Duodenal mucosa (tissue), 2 donors: ENCODE measurements around the gene PIGS.
"Not testable (repeated sequence)": the region's sequence is repeated elsewhere in the genome, so short reads cannot be mapped to it uniquely, and the experiment has no call there.

Experiments used
- H3K27ac ChIP-seq: one replicate; pipeline ENCODE4 v1.7.0; 2013; ENCODE audit warnings: low read depth, low read length
- H3K27me3 ChIP-seq, 2 donors: one replicate each; pipeline ENCODE4 v1.7.0; 2013; ENCODE audit warnings: low read length in 2 of 2, control low read depth in 1 of 2; ENCODE audit not compliant: insufficient read depth in 2 of 2, control insufficient read depth in 1 of 2
- H3K36me3 ChIP-seq, 2 donors: one replicate each; pipeline ENCODE4 v1.7.0; 2013; ENCODE audit warnings: low read length in 2 of 2, control low read depth in 1 of 2; ENCODE audit not compliant: insufficient read depth in 2 of 2, control insufficient read depth in 1 of 2
- H3K4me1 ChIP-seq, 2 donors: one replicate each; pipeline ENCODE4 v1.7.0; 2013; ENCODE audit warnings: low read length in 2 of 2, control low read depth in 1 of 2; ENCODE audit not compliant: insufficient read depth in 2 of 2, control insufficient read depth in 1 of 2
- H3K4me3 ChIP-seq, 2 donors: one replicate each; pipeline ENCODE4 v1.7.0; 2013; ENCODE audit warnings: low read length in 2 of 2, low read depth in 1 of 2
- H3K9ac ChIP-seq, 2 donors: one replicate each; pipeline ENCODE4 v1.7.0; 2013; ENCODE audit warnings: low read length in 2 of 2, low read depth in 1 of 2
- H3K9me3 ChIP-seq, 2 donors: one replicate each; pipeline ENCODE4 v1.7.0; 2013; ENCODE audit warnings: low read length in 2 of 2, control low read depth in 1 of 2; ENCODE audit not compliant: control insufficient read depth in 1 of 2

Gene PIGS

DNA sequence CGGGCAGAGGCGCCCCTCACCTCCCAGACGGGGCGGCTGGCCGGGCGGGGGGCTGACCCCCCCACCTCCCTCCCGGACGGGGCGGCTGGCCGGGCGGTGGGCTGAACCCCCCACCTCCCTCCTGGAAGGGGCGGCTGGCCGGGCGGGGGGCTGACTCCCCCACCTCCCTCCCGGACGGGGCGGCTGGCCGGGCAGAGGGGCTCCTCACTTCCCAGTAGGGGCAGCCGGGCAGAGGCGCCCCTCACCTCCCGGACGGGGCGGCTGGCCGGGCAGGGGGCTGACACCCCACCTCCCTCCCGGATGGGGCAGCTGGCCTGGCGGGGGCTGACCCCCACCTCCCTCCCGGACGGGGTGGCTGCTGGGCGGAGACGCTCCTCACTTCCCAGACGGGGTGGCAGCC lies 32.7 kb upstream of the PIGS start:
- not testable (repeated sequence) for H3K27ac ChIP-seq

DNA sequence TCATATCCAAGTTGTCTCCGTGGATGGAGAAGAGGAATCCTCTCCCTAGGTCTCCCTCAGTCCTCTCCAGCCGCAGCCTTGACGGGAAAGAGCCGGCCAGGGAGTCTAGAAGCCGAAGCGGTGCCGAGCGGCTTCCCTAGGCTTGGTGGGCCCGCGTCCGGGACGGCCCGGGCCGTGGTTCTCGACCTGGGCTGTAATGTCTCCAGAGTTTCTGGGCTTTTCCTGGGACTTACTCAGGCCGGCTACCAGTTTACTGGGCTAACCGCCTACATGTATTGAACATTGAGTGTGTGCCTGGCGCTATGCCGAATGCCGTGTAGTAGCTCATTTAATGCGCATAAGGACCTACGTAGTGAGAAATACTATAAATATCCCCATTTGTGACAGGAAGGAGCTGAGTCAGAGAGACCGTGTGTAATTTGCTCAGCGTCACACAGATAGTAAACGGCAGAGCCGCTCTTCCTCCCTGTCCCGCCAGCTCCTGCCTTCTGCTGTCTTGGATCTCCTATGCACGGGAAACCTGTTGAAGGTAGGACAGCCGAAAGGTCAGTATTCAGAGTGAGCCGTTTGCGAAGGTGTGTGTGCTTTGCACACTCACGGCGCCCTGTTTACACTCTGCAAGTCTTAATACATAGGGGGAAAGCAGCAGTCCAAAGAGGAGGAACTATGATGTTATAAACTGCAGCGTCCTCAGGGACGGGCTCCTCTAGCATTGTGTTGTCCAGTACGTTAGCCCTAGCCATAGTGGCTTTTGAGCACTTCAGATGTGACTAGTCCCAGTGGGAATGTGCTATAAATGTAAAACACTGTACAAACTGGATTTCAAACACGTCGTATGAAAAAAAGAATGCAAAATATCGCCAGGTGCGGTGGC lies 28.2 kb upstream of the PIGS start:
- H3K9ac ChIP-seq, result peak overlapping the region; percentile 93 to 96
- H3K27me3 ChIP-seq, result no peaks in the 10 kb centered on the region
- H3K9me3 ChIP-seq, result no peaks in the 10 kb centered on the region
- H3K27ac ChIP-seq, result peak overlapping the region; percentile 86
- H3K4me3 ChIP-seq, result peak overlapping the region; percentile 75 to 76
- H3K4me1 ChIP-seq, result peaks cover 12 to 19% of the 10 kb centered on the region in 2 donors
- no peaks in the 10 kb centered on the region for H3K36me3 ChIP-seq

More for the DNA sequence above, 32.7 kb upstream of the PIGS start:
- H3K9me3 ChIP-seq, H3K27me3 ChIP-seq, H3K4me1 ChIP-seq, H3K9ac ChIP-seq, H3K4me3 ChIP-seq, H3K36me3 ChIP-seq: not testable (repeated sequence)

DNA sequence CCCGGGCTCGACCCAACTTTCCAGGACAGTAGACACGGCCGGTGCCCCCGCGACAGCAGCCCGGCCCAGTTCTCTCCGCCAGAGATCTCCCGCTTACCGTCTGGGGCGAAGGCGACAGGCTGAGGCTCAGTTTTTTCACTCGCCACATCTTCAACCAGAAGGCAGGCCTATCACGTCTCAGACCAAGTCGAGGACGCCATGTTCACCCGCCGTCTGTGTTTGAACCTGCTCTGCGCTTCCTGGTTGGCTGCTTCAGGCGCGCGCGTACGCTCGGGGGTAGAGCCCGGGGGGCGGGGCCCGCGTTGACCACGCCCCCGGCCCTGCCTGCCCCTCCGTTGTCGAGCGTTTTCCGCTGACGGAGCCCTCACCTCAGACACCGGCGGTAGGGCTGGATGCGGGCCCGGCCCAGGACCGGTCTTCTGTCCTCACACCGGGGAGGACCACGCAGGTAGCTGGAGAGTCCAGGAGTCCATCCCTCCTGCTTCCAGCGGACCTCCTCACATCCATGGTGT lies 27.5 kb upstream of the PIGS start, which contains the start of gene SPAG5:
TSS of gene SPAG5 (minus strand) at position 227 of the 512 bp plus-strand sequence. CDS start at position 148, 79 bp downstream.
- H3K9ac ChIP-seq, result peak within 1 kb of the TSS; percentile 93 to 96
- peak within 1 kb of the TSS; percentile 86 for H3K27ac ChIP-seq
- H3K36me3 ChIP-seq, result no peaks in the 10 kb centered on the region
- H3K9me3 ChIP-seq, result no peaks in the 10 kb centered on the region
- H3K4me1 ChIP-seq, result peaks cover 12 to 19% of the 10 kb centered on the region in 2 donors
- no peaks in the 10 kb centered on the region for H3K27me3 ChIP-seq
- H3K4me3 ChIP-seq, result peak within 1 kb of the TSS; percentile 75 to 76

DNA sequence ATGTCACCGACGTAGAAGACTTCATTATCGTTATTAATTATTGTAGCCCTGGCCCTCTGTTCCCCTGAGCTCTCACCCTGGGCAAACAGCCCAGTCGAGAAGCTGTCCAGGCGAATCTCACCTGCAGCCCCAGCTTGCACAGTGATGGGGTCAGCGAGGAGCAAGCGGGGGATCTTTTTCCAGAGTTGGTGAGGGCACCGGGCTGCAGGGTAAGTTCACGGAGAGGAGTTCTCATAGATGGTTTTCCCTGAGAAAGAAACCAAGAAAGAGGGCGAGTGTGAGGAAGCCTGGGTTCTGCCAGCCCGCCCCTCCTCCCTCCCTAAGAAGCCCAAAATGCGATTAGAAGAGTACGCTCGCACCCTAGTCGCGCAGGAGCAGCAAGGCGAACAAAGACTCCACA lies 27.1 kb upstream of the PIGS start:
- Histone ChIP-seq H3K9ac (peak overlapping the region; percentile 93 to 96), H3K9me3 (no peaks in the 10 kb centered on the region), H3K36me3 (no peaks in the 10 kb centered on the region), H3K27me3 (no peaks in the 10 kb centered on the region), H3K27ac (no peak overlapping the region), H3K4me1 (peaks cover 12 to 19% of the 10 kb centered on the region in 2 donors), H3K4me3 (peak overlapping the region; percentile 75 to 76)

DNA sequence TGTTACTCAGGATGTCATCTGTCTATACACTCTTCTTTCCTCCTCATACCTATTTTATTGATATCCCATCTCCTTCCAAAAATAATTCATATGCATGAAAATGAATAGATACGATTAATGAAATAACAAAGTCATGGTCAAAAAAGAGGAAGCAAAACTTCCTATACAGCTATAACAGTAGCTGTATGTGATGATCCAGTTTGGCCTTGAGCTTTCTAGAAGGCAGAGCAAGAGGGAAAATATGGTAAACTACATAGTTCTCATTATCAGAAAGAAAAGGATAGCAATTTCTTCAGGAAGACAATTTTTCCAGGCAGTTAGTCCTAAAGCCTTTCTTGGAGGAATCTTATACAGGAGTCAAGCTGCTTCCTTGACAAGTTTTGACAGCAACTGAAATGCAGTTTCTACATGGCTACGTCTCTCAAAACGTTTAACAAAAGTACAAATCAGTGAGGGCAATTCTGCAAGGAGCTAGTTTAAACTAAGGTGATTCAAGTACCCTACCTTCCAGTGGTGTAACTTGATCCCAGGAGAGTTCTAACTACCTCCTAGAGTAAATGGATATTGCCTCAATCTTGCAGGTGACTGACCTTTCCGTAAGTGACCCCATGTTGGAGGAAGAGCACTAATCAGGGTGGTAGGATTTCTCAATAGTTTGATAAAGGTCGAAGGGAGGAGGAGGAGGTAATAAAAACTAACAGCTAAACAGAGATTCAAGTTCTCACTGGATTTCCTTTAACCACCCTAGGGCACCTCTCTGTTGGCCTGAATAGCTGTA lies 26.5 kb upstream of the PIGS start:
- Histone ChIP-seq H3K4me1 (peaks cover 12 to 19% of the 10 kb centered on the region in 2 donors), H3K27me3 (no peaks in the 10 kb centered on the region), H3K36me3 (peaks cover 0 to 2% of the 10 kb centered on the region in 2 donors), H3K4me3 (peak overlapping the region; percentile 75 to 76), H3K9ac (peak overlapping the region; percentile 93 to 96), H3K27ac (no peak overlapping the region), H3K9me3 (no peaks in the 10 kb centered on the region)

DNA sequence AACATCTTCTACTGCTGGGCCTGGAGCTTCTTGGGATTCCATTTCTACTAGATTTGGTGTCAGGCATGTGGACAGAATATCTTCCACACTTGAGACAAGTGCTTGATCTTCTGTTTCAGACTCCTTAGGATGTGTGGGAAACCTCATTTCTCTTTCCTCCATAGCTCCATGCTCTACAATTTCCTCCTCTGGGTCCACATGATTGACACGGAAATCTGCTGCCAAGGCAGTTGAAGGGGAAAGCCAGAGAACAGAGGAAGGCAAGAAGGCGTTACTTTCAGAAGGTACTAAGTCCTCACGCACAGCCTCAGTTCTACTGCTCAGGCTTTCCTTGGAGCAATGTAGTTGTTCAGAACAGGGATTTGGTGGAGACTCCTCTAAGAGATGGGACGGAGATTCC lies 20.9 kb upstream of the PIGS start:
- Histone ChIP-seq H3K9me3 (no peaks in the 10 kb centered on the region), H3K4me1 (no peaks in the 10 kb centered on the region)

DNA sequence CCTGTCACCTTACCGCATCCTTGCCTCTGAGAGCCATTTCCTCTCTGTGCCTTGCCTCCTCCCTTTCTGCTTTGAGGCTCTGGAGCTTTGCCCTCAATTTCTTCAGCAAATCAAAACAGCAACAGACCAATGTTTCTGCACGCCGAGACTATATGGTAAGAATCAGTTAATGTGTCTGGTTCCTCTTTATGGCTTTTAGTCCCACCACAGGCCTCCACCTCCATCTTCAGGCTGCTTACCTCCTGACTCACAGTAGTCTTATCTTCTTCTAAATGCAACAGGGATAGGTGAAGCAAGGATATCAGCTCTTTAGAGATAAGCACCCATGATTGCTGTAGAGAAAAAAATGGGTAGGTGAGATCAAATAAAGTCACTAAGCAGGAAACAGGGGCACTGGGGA lies 14.5 kb upstream of the PIGS start:
- H3K4me1 ChIP-seq, result no peaks in the 10 kb centered on the region
- H3K9me3 ChIP-seq, result no peaks in the 10 kb centered on the region
- peaks cover 25 to 54% of the 10 kb centered on the region in 2 donors for H3K36me3 ChIP-seq
- no peak overlapping the region for H3K9ac ChIP-seq
- no peaks in the 10 kb centered on the region for H3K27me3 ChIP-seq
- no peak overlapping the region for H3K27ac ChIP-seq
- H3K4me3 ChIP-seq, result no peak overlapping the region

More for the DNA sequence above, 20.9 kb upstream of the PIGS start:
- no peaks in the 10 kb centered on the region for H3K27me3 ChIP-seq
- no peak overlapping the region for H3K4me3 ChIP-seq
- peaks cover 9 to 29% of the 10 kb centered on the region in 2 donors for H3K36me3 ChIP-seq
- H3K9ac ChIP-seq, result no peak overlapping the region
- H3K27ac ChIP-seq, result no peak overlapping the region

DNA sequence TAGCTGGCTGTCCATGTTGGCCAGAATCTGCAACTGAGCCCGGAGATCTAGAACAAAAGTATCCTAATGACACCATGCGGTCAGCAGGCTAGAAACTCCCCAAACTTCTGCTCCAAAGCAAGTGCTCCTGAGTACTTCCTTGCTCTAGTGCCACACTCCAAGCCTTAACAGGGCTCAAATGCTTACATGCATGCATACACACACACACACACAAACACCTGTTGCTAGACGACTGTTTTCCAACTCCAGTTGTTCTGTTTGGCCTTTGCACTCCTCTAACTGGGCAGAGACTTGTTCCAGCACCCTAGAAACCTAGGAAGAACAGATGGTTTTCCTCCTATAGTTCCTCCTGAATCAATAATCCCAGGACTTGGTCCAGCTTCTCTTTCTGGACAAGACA lies 13.1 kb upstream of the PIGS start:
- Histone ChIP-seq H3K9me3 (no peaks in the 10 kb centered on the region), H3K27me3 (no peaks in the 10 kb centered on the region), H3K27ac (no peak overlapping the region), H3K9ac (no peak overlapping the region), H3K36me3 (peaks cover 25 to 61% of the 10 kb centered on the region in 2 donors), H3K4me1 (no peaks in the 10 kb centered on the region), H3K4me3 (no peak overlapping the region)

DNA sequence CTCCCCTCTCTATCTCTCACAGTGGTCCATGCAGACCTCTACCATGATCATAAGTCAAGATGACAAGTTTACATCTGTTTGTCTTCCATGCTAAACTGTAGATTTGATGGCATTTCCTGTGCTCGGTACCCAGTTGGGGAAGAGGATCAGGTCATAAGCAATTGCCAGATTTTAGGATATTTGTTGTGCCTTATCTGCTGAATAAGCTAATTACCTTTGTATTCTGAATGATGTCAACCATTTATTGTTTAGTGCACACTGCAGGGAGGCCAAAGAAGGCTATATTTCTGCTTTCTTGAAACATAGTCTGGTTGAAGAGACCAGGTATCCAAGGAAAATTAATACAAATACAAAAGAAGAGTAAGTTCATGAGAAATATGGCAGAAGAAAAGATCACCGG lies 11.2 kb upstream of the PIGS start:
- H3K27me3 ChIP-seq, result no peaks in the 10 kb centered on the region
- no peak overlapping the region for H3K4me3 ChIP-seq
- H3K27ac ChIP-seq, result no peak overlapping the region
- no peaks in the 10 kb centered on the region for H3K9me3 ChIP-seq
- H3K9ac ChIP-seq, result no peak overlapping the region
- H3K36me3 ChIP-seq, result peaks cover 25 to 69% of the 10 kb centered on the region in 2 donors
- H3K4me1 ChIP-seq, result peaks cover 0 to under 1% of the 10 kb centered on the region in 2 donors

DNA sequence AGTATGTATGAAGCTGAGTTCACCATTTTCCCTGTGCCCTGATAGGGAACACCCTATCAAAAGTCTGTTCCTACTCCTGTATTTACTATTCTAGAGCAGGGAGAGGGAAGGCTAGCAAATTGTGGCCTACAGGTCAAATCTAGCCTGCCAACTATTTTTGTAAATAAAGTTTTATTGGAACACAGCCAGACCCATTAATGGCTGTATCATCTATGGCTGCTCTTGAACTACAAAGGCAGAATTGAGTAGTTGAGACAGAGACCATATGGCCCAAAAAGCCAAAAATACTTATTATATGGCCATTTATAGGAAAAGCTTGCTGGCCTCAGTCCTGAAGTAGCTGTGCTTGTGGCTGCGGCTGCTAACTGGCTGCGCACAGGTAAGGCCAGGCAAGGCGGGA lies 9.6 kb upstream of the PIGS start:
- no peaks in the 10 kb centered on the region for H3K27me3 ChIP-seq

More for the DNA sequence above, 9.6 kb upstream of the PIGS start:
- Histone ChIP-seq H3K4me3 (no peak overlapping the region), H3K9me3 (no peaks in the 10 kb centered on the region), H3K9ac (no peak overlapping the region), H3K4me1 (peaks cover 0 to 10% of the 10 kb centered on the region in 2 donors), H3K36me3 (peaks cover 22 to 65% of the 10 kb centered on the region in 2 donors), H3K27ac (no peak overlapping the region)
